ENCODE measurements around the gene MYO1D.
A peak's percentile ranks its signal among the peaks of the same experiment; 100 is the strongest.
"Not testable (repeated sequence)": the region's sequence is repeated elsewhere in the genome, so short reads cannot be mapped to it uniquely, and the experiment has no call there.

Gene MYO1D

GRCh38 chr17:32876417-32877163 lies at the start of gene MYO1D:
MYO1D (minus strand) TSS chr17:32877124; CDS start chr17:32876872, 252 bp downstream.
- DNase-seq (ENCODE audit: low spot score): peak; percentile 84

DNA sequence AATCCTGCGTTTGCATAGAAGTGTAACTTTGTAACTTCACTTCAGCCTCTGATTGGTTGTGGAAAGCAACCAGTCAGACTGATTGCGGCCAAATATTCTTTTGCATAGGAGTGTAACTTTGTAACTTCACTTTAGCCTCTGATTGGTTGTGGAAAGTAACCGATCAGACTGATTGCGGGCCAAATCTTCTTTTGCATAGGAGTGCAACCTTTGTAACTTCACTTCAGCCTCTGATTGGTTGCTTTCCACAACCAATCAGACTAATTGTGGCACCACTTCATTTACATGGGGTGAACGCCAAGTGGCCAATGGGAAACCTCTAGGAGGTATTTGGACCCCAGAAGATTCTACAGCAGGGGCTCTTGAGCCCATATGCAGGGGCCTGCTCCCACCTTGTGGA lies 49.3 kb upstream of the MYO1D start:
- no peak for DNase-seq (ENCODE audit: low spot score)

- DNase-seq (ENCODE audit: low spot score): not testable (repeated sequence)
Measured at GRCh38 chr17:32923905-32924304, 47.0 kb upstream of the MYO1D start.

DNA sequence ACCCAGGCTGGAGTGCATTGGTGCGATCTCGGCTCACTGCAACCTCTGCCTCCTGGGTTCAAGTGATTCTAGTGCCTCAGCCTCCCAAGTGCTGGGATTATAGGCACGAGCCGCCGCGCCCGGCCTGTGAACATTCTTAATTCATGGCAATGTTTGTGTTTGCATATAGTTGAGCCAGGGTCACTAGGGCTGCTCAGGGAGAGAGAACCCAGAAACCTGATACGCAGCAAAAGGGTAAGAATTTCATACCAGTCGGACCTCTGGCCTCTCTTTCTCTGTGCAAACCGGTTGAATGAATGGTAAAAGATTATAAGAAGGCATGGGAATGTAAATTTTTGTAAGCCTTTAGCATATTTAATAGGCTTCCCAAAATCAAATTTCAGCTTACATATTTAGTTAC lies 44.1 kb upstream of the MYO1D start:
- DNase-seq (ENCODE audit: low spot score): no peak

DNA sequence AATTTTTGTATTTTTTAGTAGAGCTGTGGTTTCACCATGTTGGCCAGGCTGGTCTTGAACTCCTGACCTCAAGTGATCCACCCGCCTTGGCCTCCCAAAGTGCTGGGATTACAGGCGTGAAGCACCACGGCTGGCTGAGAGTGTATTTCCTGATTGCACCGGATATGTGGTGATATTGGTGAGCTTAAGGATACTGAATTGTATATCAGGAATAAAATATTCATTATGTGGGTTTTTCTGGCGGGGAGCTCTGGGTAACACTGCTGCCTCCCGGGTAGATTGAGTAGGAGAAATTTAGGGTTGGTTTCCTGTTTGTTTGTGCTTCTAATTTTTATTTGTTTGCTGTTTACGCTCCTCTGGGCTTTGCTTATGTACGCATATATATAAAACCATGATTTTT lies 43.4 kb upstream of the MYO1D start:
- no peak for DNase-seq (ENCODE audit: low spot score)

DNA sequence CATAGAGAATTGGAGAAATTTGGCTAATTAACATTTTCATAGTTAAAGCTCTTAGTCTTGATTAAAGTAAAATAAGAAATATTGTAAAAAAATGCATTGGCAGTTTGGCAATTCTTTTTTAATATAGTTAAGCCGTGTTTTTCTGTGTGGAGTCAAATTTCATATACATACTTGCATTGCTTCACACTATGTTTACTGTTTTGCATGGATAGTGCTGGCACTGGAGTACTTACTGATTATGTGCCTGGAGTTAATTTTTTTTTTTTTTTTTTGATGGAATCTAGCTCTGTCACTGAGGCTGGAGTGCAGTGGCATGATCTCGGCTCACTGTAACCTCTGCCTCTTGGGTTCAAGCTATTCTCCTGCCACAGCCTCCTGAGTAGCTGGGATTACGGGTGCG lies 43.0 kb upstream of the MYO1D start:
- not testable (repeated sequence) for DNase-seq (ENCODE audit: low spot score)

DNA sequence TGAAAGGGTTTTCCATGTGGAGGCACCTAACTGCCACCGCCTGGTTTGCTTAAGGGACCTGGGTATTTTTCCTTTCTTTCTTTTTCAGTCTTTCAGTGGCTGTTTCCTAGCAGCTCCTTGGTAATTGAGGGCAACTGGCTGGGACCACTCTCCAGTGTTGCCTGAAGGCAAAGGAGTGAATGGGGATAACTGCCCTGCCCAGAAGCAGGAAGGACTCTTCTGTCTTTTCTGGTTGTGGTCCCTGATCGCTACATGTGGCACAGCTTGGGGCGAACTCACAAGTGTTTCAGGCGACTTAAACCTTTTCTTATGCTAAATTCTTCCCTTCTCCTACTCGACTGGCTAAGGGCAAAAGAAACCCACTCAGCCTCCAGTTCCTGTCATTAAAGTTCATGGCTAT lies 40.9 kb upstream of the MYO1D start:
- DNase-seq (ENCODE audit: low spot score): no peak

GRCh38 chr17:32917081-32917480 lies 40.2 kb upstream of the MYO1D start:
- no peak for DNase-seq (ENCODE audit: low spot score)

- DNase-seq (ENCODE audit: low spot score): no peak
Measured at GRCh38 chr17:32916134-32916533, 39.2 kb upstream of the MYO1D start.

DNA sequence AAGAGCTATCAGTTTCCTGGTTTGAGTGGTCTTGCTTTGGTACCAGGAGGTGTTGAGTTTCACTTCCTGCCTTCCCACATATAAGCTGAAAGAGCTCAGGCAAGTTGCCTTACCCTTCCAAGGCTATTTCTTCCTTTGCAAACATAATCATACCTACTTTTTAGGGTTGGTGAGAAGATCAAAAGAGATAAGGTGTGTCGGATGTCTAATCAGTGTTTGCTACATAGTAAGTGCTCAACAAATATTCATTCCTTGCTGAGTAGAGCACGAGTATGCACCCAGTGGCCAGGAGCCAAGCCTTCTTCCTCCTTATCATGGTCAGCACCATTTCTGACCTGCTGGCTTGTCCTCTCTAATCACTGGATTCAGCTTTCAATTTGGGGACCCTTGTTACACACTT lies 38.3 kb upstream of the MYO1D start:
- DNase-seq (ENCODE audit: low spot score): peak; percentile 52

- no peak for DNase-seq (ENCODE audit: low spot score)
Measured at GRCh38 chr17:32914181-32914580, 37.3 kb upstream of the MYO1D start.

DNA sequence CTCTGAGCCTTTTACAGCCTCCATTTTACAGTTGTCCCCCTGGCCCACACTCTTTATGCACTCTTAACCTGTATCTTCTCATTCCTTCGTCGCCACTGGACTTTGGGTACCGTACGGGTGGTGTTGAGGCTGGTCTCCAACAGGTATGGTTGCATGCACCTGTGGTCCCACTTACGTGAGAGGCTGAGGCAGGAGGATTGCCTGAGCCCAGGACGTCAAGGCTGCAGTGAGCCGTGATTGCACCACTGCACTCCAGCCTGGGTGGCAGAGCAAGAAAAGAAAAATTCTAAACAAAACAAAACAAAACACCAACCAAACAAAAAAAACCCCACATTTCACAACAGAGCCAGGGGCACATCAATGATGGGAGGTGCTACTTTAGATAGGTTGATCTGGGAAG lies 36.7 kb upstream of the MYO1D start:
- DNase-seq (ENCODE audit: low spot score): no peak

DNA sequence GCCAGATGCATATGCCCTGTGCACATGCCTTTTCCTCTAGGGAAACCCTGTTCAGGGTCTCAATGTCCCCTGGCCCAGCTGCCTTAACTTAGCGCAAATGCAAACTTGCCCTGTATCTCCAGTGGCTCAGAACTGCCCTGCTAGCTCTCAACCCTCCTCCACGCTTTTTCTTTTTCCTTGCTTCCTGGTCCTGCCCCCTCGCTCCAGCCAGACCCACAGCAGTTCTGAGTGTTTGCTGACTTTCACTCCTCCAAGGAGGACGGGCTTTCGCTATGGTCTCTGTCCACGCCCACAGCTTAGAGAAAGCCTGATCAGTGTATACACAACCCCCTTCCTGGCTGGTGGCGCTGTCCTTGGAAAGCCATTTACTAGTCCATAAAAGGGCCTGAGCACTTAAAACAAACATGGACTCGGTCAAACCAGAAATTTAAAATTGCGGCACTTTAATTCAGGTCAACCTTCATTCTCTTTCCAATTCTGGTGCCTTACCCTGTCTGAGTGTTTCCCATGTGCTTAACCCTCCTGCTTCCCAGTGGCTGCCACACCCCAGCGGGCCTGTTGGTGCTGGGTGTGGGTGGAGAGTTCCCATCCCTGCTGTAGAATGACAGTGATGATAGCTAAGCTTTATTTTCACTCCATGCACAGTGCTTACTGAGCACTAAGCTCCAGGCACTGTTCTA lies 35.4 kb upstream of the MYO1D start:
- DNase-seq (ENCODE audit: low spot score): no peak

DNA sequence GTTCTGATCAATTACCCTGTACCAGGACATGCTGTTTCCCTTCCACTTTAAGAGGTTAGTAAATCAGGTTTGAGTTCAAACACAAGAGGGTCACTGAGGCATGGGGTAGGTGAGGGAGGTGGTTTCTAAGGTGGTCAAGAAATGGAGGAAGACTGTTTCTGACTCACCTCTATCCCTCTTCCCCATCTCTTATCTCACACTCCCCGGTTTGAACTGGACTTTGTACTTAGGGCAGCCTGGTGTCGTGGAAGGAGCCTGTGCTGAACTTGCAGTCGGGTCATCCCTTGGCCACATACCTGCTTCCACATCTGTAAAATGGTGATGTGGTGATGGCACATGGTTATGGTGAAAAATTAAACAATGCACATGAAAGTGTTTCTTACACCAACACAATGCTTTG lies 33.8 kb upstream of the MYO1D start:
- no peak for DNase-seq (ENCODE audit: low spot score)

DNA sequence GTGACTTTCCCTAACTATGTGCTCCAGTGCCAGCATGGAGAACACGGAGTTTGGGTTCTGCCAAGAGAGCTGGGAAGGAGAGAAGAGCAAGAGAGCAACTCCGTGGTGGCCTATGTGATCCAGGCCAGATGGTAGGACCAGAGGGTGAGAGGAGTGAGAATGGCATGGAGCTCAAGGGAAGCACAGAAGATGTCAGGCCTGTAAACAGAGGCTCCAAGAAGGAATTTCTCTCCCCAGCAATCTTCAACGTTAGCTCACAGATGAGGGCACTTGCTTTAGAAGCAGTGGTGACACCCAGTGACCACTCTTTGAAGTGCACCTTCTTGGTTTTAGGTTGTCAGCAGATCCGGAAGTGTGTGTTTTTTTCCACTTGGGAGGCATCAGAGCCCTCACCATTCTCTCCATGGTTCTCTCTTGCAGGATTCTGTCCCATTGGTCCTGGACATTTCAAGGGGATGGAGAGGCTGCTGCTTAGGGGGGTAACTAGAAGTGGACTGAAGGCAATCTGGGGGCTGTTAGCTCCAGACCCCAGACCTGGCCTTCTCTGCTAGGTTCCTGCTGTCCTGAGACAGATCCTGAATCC lies 33.0 kb upstream of the MYO1D start:
- DNase-seq (ENCODE audit: low spot score): peak; percentile 93

DNA sequence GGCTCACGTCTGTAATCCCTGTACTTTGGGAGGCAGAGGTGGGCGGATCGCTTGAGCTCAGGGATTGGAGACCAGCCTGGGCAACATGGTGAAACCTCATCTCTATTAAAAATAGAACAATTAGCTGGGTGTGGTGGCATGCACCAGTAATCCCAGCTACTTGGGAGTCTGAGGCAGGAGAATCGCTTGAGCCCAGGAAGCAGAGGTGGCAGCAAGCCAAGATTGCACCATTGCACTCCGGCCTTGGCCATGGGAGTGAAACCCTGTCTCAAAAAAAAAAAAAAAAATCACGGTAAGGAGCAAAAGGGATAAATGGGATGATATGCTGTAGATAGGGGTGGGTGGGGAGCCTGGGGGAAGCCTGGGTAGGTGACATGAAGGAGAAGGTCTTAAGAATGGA lies 30.7 kb upstream of the MYO1D start:
- DNase-seq (ENCODE audit: low spot score): no peak

DNA sequence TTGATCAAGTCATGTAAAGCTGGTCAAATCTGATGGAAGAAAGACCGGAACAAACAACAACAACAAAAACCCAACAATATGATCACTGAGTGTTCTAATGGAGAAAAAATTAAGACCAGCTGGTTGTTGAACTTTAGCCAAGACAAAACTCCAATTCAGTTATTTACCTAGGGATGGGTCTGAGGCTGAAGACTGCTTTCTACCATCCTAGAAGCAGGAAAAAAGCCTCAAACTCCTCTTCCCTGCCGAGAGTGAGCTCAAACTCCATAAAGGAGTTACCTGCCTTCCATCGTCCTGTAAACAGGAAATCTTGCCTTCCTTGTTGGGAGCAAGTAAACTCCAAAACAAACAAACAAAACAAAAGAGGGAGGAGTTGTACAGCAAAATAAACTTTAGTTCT lies 28.0 kb upstream of the MYO1D start:
- DNase-seq (ENCODE audit: low spot score): no peak

DNA sequence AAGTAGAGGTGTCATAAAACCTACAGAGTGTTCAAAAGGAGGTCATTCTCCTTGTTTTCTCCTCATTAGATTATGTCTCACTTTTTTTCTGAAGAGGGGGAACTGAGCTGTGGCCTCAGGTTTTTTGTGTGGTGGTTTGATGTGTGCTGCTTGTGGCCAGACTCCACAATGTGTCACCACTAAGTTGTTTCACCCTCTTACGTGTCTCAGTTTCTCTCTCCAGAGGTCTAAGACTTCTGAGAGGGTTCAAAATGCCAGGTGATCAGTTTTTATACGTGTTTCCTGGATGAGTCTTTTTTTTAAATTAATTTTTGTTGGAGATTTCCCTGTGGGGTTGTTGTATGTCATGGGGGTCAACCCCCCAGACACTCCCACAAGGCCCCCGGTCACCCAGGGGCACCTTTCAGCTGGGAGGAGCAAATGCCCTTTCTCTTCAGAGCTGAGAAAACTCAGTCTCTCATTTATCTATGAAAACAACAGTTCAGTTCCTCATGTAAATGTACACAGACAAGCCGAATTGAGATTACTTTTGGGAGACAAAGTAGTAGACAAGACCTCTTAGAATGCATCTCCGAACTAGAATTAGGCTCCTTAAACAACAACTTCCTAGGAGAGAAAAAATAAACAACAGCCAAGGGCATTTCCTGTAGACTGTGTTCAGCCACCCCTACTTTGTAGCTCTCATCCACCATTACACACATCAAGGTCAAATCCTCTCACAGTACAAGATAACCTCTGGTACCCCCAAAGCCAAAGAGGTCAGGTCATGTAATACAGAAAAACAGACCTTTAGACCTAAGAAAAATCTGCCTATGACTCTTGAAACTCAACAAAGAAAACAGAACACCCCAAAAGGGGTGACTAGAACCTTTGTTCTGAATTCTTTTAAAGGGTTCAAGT lies 27.1 kb upstream of the MYO1D start:
- DNase-seq (ENCODE audit: low spot score): no peak

GRCh38 chr17:32901743-32902142 lies 24.8 kb upstream of the MYO1D start:
- DNase-seq (ENCODE audit: low spot score): no peak

DNA sequence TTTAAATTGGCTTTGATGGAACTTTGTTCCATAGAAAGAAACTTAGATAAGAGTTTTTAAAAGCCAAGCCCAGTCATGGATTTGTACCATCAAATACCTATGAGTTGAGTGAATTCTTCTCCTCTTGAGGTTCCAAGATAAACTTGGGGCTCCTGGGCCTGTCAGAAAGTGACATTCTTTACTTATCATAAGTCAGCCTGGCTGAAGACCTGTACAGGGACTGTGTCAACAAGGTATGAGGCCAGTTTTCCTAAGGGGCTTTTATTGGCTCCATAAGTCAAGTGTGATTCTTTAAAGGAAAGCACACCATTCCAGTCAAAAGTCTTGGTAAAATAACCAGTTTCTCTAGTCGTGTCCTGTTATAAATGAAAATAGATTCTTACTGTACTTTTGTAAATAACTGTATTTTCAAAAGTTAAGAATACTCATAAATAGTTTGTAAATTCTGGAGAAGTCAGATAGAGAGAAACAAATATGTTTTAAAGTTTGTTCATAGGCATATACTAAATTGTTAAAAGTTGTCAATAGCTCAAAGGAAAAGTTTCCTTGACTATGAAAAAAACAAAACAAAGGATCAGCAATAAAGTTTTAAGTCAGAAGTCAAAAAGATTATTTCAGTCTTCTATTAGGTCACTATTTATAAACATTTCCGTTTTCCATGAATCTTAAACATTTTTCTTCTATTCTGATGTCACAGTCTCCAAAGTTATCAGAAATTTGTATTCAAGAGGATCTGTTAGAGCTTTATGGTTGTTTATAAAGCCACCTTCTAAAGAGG lies 22.5 kb upstream of the MYO1D start:
- peak; percentile 54 for DNase-seq (ENCODE audit: low spot score)

DNA sequence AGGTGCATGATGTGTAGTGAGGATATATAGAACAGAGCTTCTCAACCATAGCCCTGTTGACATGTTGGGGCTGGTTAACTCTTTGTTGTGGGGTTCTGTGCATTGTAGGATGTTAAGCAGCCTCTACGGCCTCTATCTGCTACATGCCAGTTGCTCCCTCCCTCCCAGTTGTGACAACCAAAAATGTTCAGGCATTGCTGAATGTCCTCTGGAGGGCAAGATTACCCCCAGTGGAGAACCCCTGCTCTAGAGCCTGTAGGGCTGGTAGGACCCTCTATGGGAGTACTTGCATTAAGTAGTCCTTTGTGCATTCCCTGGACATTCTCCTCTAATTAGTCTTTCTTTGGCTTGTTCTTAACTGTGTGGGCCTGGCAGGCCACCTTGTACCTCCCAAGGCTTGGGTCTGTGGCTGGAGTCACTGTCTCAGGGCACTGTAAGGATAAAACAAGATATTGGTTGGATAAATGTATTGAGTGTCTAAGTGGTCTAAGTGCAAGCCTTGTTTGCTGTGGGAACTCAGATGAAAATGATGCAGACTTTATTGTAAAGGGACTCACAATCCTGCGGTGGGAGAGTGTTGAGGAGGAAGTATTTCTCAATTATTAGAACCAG lies 19.8 kb upstream of the MYO1D start:
- DNase-seq (ENCODE audit: low spot score): peak; percentile 76

Measured in hematopoietic multipotent progenitor cell treated with erythropoietin and hydrocortisone succinate and interleukin-3 and kit ligand, for 17 days (in vitro differentiated cells).